ENCODE results near the gene FBXL13.
"Not testable (repeated sequence)": the region's sequence is repeated elsewhere in the genome, so short reads cannot be mapped to it uniquely, and the experiment has no call there.

Gene FBXL13

GRCh38 chr7:102976493-102976892 lies 98.1 kb downstream of the FBXL13 start:
- no peak for TF ChIP-seq CTCF (IDR thresholded peaks at IDR 0.05; ENCODE audit: borderline replicate concordance, control extremely low read depth, extremely low read depth, insufficient read depth, missing control alignments)
- in situ Hi-C loops (cut with MboI; ENCODE audit: low sequenced_read_pairs, unreplicated experiment): no loop called here
- DNase-seq (ENCODE audit: low spot score): no peak

- in situ Hi-C loops (cut with MboI; ENCODE audit: low sequenced_read_pairs, unreplicated experiment): no loop called here
- no peak for DNase-seq (ENCODE audit: low spot score)
- no peak for TF ChIP-seq CTCF (IDR thresholded peaks at IDR 0.05; ENCODE audit: borderline replicate concordance, control extremely low read depth, extremely low read depth, insufficient read depth, missing control alignments)
Observed at GRCh38 chr7:102975854-102976253, 98.7 kb downstream of the FBXL13 start.

GRCh38 chr7:102974366-102975236 lies 100.0 kb downstream of the FBXL13 start:
- DNase-seq (ENCODE audit: low spot score): peak; percentile 17
- in situ Hi-C loops (cut with MboI; ENCODE audit: low sequenced_read_pairs, unreplicated experiment): no loop called here

GRCh38 chr7:102973096-102973802 lies 101.3 kb downstream of the FBXL13 start:
- in situ Hi-C loops (cut with MboI; ENCODE audit: low sequenced_read_pairs, unreplicated experiment): no loop called here
- no peak for TF ChIP-seq CTCF (IDR thresholded peaks at IDR 0.05; ENCODE audit: borderline replicate concordance, control extremely low read depth, extremely low read depth, insufficient read depth, missing control alignments)
- no peak for DNase-seq (ENCODE audit: low spot score)

More at GRCh38 chr7:102974366-102975236, 100.0 kb downstream of the FBXL13 start:
- no peak for TF ChIP-seq CTCF (IDR thresholded peaks at IDR 0.05; ENCODE audit: borderline replicate concordance, control extremely low read depth, extremely low read depth, insufficient read depth, missing control alignments)

- in situ Hi-C loops (cut with MboI; ENCODE audit: low sequenced_read_pairs, unreplicated experiment): no loop called here
- no peak for TF ChIP-seq CTCF (IDR thresholded peaks at IDR 0.05; ENCODE audit: borderline replicate concordance, control extremely low read depth, extremely low read depth, insufficient read depth, missing control alignments)
- DNase-seq (ENCODE audit: low spot score): no peak
Observed at GRCh38 chr7:102967798-102968197, 106.8 kb downstream of the FBXL13 start.

- DNase-seq (ENCODE audit: low spot score): no peak
- in situ Hi-C loops (cut with MboI; ENCODE audit: low sequenced_read_pairs, unreplicated experiment): no loop called here
- no peak for TF ChIP-seq CTCF (IDR thresholded peaks at IDR 0.05; ENCODE audit: borderline replicate concordance, control extremely low read depth, extremely low read depth, insufficient read depth, missing control alignments)
Observed at GRCh38 chr7:102966465-102966864, 108.1 kb downstream of the FBXL13 start.

- in situ Hi-C loops (cut with MboI; ENCODE audit: low sequenced_read_pairs, unreplicated experiment); DNase-seq (ENCODE audit: low spot score): not testable (repeated sequence)
Observed at GRCh38 chr7:102961993-102962392, 112.6 kb downstream of the FBXL13 start.

- in situ Hi-C loops (cut with MboI; ENCODE audit: low sequenced_read_pairs, unreplicated experiment); DNase-seq (ENCODE audit: low spot score): not testable (repeated sequence)
Observed at GRCh38 chr7:102958004-102958403, 116.6 kb downstream of the FBXL13 start.

GRCh38 chr7:102954359-102954758 lies 120.2 kb downstream of the FBXL13 start:
- DNase-seq (ENCODE audit: low spot score); in situ Hi-C loops (cut with MboI; ENCODE audit: low sequenced_read_pairs, unreplicated experiment): not testable (repeated sequence)
